SK-N-SH (cell line): ENCODE data around the gene KAT6B. TPM values are rescaled to one million over a fixed set of nuclear protein-coding genes. Genes with fewer than 3 reads are reported as not detected.
A peak's percentile ranks its signal among the peaks of the same experiment; 100 is the strongest.

ENCODE experiments used
- CTCF ChIA-PET: fragments of 300-600, 350-600 bp; formaldehyde crosslinking; extraction: SDS; loops from one replicate; lab custom pipeline; 2021; lab: Yijun Ruan, JAX
- POLR2A ChIA-PET: fragments of 350-600 bp; sonication (Branson Sonifier 250); formaldehyde crosslinking; extraction: SDS; loops from one replicate; lab custom pipeline; 2020; ENCODE audit warnings: antibody characterized with exemption, inconsistent platforms; lab: Yijun Ruan, JAX
- DNase-seq: peaks from one replicate; pipeline ENCODE4 v3.0.0; 2012
- H2AFZ ChIP-seq: fragments of 200-600 bp; sonication (generic); 2 replicates; pipeline ENCODE4 v1.8.1; 2016; ENCODE audit warnings: antibody characterized with exemption, mild to moderate bottlenecking, low read depth
- H3F3A ChIP-seq: fragments of 200-600 bp; sonication (generic); replicated peaks from 2 replicates; pipeline ENCODE3; 2016; ENCODE audit warnings: antibody characterized with exemption, mild to moderate bottlenecking; ENCODE audit not compliant: insufficient read depth
- H3K27ac ChIP-seq, 2 experiments: fragments of 200-500 bp in 1 of 2; fragments of 200-600 bp in 1 of 2; sonication (Bioruptor generic) in 1 of 2; sonication (generic), shearing (Covaris generic) in 1 of 2; 2 replicates each; pipeline versions ENCODE4 v1.5.1 to v1.6.1; 2014 to 2016; ENCODE audit warnings: low read depth in 2 of 2, inconsistent platforms in 1 of 2, low read length in 1 of 2, mild to moderate bottlenecking in 1 of 2, mixed read lengths in 1 of 2
- H3K27me3 ChIP-seq: fragments of 200-600 bp; sonication (generic), shearing (Covaris generic); 2 replicates; pipeline ENCODE4 v1.6.1; 2016; ENCODE audit warnings: mixed run types; ENCODE audit not compliant: insufficient read depth
- H3K36me3 ChIP-seq, 2 experiments: fragments of 200-500 bp in 1 of 2; fragments of 200-600 bp in 1 of 2; sonication (Bioruptor generic) in 1 of 2; sonication (generic) in 1 of 2; replicated peaks in 1 of 2; 2 replicates each; pipeline versions ENCODE3 to v1.5.1; 2014 to 2016; ENCODE audit warnings: low read length in 1 of 2, mild to moderate bottlenecking in 1 of 2; ENCODE audit not compliant: insufficient read depth in 2 of 2, control insufficient read depth in 1 of 2
- H3K4me1 ChIP-seq, 2 experiments: fragments of 200-500 bp in 1 of 2; fragments of 200-600 bp in 1 of 2; sonication (Bioruptor generic) in 1 of 2; sonication (generic), shearing (Covaris generic) in 1 of 2; 2 replicates each; pipeline versions ENCODE4 v1.5.1 to v1.6.1; 2014 to 2016; ENCODE audit warnings: low read depth in 1 of 2, low read length in 1 of 2, mixed run types in 1 of 2; ENCODE audit not compliant: insufficient read depth in 2 of 2, control insufficient read depth in 1 of 2
- H3K4me2 ChIP-seq: fragments of 200-600 bp; sonication (generic), shearing (Covaris generic); 2 replicates; pipeline ENCODE4 v1.6.1; 2017; ENCODE audit warnings: mixed run types
- H3K4me3 ChIP-seq, 2 experiments: fragments of 200-500 bp in 1 of 2; fragments of 200-600 bp in 1 of 2; sonication (Bioruptor generic) in 1 of 2; sonication (generic), shearing (Covaris generic) in 1 of 2; 2 replicates each; pipeline versions ENCODE4 v1.5.1 to v1.8.1; 2014 to 2016; ENCODE audit warnings: low read depth in 2 of 2, inconsistent platforms in 1 of 2, low read length in 1 of 2, mild to moderate bottlenecking in 1 of 2, mixed read lengths in 1 of 2, moderate library complexity in 1 of 2
- H3K79me2 ChIP-seq: fragments of 200-600 bp; sonication (generic); 2 replicates; pipeline ENCODE4 v1.8.1; 2017; ENCODE audit warnings: mild to moderate bottlenecking; ENCODE audit not compliant: insufficient read depth
- H3K9ac ChIP-seq: fragments of 200-600 bp; sonication (generic); 2 replicates; pipeline ENCODE4 v1.6.1; 2017; ENCODE audit warnings: mixed run types
- H3K9me2 ChIP-seq: fragments of 200-600 bp; sonication (generic); 2 replicates; pipeline ENCODE4 v1.6.1; 2017; ENCODE audit warnings: mixed run types
- H3K9me3 ChIP-seq: fragments of 200-600 bp; sonication (generic); 2 replicates; pipeline ENCODE4 v1.6.1; 2017; ENCODE audit warnings: mixed run types, mild to moderate bottlenecking, moderate library complexity
- H4K20me1 ChIP-seq: fragments of 200-600 bp; sonication (generic); 2 replicates; pipeline ENCODE4 v1.6.1; 2017; ENCODE audit warnings: mild to moderate bottlenecking, mixed run types; ENCODE audit not compliant: insufficient read depth
- EP300 ChIP-seq, 2 experiments: IDR thresholded peaks; 2 replicates each; pipeline versions ENCODE4 v1.4.0 to v1.6.1; 2012; ENCODE audit warnings: borderline replicate concordance in 1 of 2, low read depth in 1 of 2, low read length in 1 of 2
- EZH2phosphoT487 ChIP-seq: fragments of 200-600 bp; sonication (generic); IDR thresholded peaks from 2 replicates; pipeline ENCODE4 v1.6.1; 2017; ENCODE audit warnings: low read depth, mixed run types, mild to moderate bottlenecking, antibody characterized with exemption, moderate library complexity, borderline replicate concordance
- FOXJ3 ChIP-seq: sonication (generic); formaldehyde crosslinking; IDR thresholded peaks from 2 replicates; pipeline ENCODE4 v1.5.1; 2020; ENCODE audit warnings: mild to moderate bottlenecking, missing genetic modification reagents
- FOXM1 ChIP-seq: IDR thresholded peaks from 2 replicates; pipeline ENCODE4 v1.4.0; 2012; ENCODE audit warnings: low read depth, mild to moderate bottlenecking
- JUND ChIP-seq: IDR thresholded peaks from 2 replicates; pipeline ENCODE4 v1.4.0; 2012
- MAX ChIP-seq: IDR thresholded peaks from 2 replicates; pipeline ENCODE4 v1.4.0; 2012; ENCODE audit warnings: low read depth
- PBX3 ChIP-seq: IDR thresholded peaks from 2 replicates; pipeline ENCODE4; 2012
- POLR2AphosphoS5 ChIP-seq: IDR thresholded peaks from 2 replicates; pipeline ENCODE4 v1.6.1; 2012; ENCODE audit warnings: low read depth, low read length
- RAD21 ChIP-seq: IDR thresholded peaks from 2 replicates; pipeline ENCODE4 v1.6.1; 2012; ENCODE audit warnings: mild to moderate bottlenecking, low read length
- RCOR1 ChIP-seq: fragments of 150-350 bp; IDR thresholded peaks from 2 replicates; pipeline ENCODE4 v1.6.1; 2017; ENCODE audit warnings: antibody characterized with exemption, low read length
- RXRA ChIP-seq: IDR thresholded peaks from 2 replicates; pipeline ENCODE4 v1.4.0; 2012; ENCODE audit warnings: low read depth, mild to moderate bottlenecking, borderline replicate concordance
- SIN3A ChIP-seq: IDR thresholded peaks from 2 replicates; pipeline ENCODE4 v1.6.1; 2012; ENCODE audit warnings: low read depth, mild to moderate bottlenecking, low read length, moderate library complexity, borderline replicate concordance
- SMC3 ChIP-seq: IDR thresholded peaks from 2 replicates; pipeline ENCODE4 v1.6.1; 2012; ENCODE audit warnings: low read depth, low read length, improper control_type of control experiment
- TAF1 ChIP-seq: IDR thresholded peaks from 2 replicates; pipeline ENCODE4 v1.6.1; 2012; ENCODE audit warnings: low read depth, mild to moderate bottlenecking, low read length, moderate library complexity, borderline replicate concordance
- TCF12 ChIP-seq: IDR thresholded peaks from 2 replicates; pipeline ENCODE4 v1.4.0; 2012
- TEAD4 ChIP-seq: IDR thresholded peaks from 2 replicates; pipeline ENCODE4 v1.4.0; 2012; ENCODE audit warnings: mild to moderate bottlenecking, borderline replicate concordance; ENCODE audit not compliant: insufficient read depth
- USF1 ChIP-seq: IDR thresholded peaks from 2 replicates; pipeline ENCODE4 v1.4.0; 2012; ENCODE audit warnings: low read depth, borderline replicate concordance
- YY1 ChIP-seq: IDR thresholded peaks from 2 replicates; pipeline ENCODE4 v1.4.0; 2012; ENCODE audit warnings: low read depth, mild to moderate bottlenecking
- WGBS: methylation state at CpG from one replicate; pipeline ENCODE4 v1.1.6; 2017; ENCODE audit warnings: low lambda C conversion rate; 5-methylcytosine and 5-hydroxymethylcytosine counted together
- polyA plus RNA-seq, 3 experiments: library from polyadenylated mRNA; depleted of rRNA; stranded (reverse); fragments of >200 nt; gene quantifications; 2 replicates each; pipeline ENCODE4 v1.2.3, GENCODE V29; 2012
- TF ChIP-seq, protein P1 (sequence below): fragments of 150-350 bp; IDR thresholded peaks from 2 replicates; pipeline ENCODE4 v1.6.1; 2017; ENCODE audit warnings: antibody characterized with exemption, low read length, low read depth, borderline replicate concordance
- TF ChIP-seq, protein P2 (sequence below): fragments of 200-600 bp; sonication (generic); IDR thresholded peaks from 2 replicates; pipeline ENCODE4 v1.6.1; 2017; ENCODE audit warnings: antibody characterized with exemption, mild to moderate bottlenecking, moderate library complexity
- TF ChIP-seq, protein P3 (sequence below): IDR thresholded peaks from 2 replicates; pipeline ENCODE4 v1.6.1; 2012; ENCODE audit warnings: mild to moderate bottlenecking, low read depth, low read length, moderate library complexity
- TF ChIP-seq, protein P4 (sequence below): fragments of 150-350 bp; IDR thresholded peaks from 2 replicates; pipeline ENCODE4 v1.6.1; 2016; ENCODE audit warnings: mild to moderate bottlenecking, low read depth, low read length

The KAT6B gene
- polyA plus RNA-seq, 1 of the 3 experiments (the other 2 are of a cell fraction): 4.3 TPM

DNA sequence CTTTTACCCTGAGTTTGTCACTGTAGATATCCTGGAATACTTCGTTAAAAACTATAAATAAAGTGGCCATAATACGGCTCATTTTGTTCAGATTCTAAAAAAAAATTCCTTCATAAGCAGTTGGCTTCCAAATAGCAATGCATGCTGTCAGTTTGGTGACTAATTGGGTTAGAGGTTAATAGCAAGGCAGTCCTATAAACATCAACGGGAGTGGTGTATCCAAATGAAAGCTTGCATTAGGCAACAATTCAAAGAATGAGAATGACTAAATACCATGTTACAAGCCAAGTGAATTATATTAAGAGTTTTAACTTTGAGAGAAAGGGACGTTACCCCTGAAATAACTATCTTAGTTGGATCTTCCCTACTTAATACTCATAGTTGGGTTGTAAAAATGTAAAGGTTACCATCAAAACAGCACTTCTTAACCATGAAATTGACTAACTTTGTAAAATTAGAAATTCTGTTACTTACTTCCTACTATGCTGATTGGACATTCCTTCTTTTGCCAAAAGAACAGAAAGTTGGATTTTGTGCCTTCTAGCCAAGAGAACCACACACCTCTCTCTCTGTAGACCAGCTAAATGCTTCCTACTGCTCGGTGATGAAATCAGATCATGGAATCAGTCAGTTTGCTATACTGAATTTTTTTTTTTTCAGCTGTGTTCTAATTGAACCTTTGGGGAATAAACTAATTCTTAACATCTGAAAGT lies 98.0 kb downstream of the KAT6B start:
- H3K9ac ChIP-seq: peak overlapping the region; percentile 6; the same call in 1 of the 2 replicates
- H3K4me1 ChIP-seq: peaks cover 28 to 60% of the 10 kb centered on the region in 2 experiments
- WGBS: 22% methylated on average over 5 of the region's 5 CpGs
- ChIA-PET POLR2A (no interaction called here), CTCF (no interaction called here)
- no peaks in the 10 kb centered on the region for H3K27me3 ChIP-seq
- peaks cover 90% of the 10 kb centered on the region for H3K79me2 ChIP-seq
- DNase-seq: no peak
- no peaks in the 10 kb centered on the region; the same call in 1 of the 2 replicates for H3K9me3 ChIP-seq
- peaks cover 0 to 12% of the 10 kb centered on the region in 2 experiments for H3K36me3 ChIP-seq
- H4K20me1 ChIP-seq: peaks cover 7% of the 10 kb centered on the region; the same call in 1 of the 2 replicates
- no peaks in the 10 kb centered on the region for H3K9me2 ChIP-seq
- H3K4me3 ChIP-seq: no peak overlapping the region; a peak in 2 of 4 replicates
- H3K4me2 ChIP-seq: peak overlapping the region; percentile 52
- no peak overlapping the region for H2AFZ ChIP-seq
- peaks cover 38% of the 10 kb centered on the region for H3F3A ChIP-seq
- H3K27ac ChIP-seq: peak overlapping the region; percentile 75 to 83; a peak in 3 of 4 replicates
- TF ChIP-seq YY1: no peak
- TF ChIP-seq, protein P1, sequence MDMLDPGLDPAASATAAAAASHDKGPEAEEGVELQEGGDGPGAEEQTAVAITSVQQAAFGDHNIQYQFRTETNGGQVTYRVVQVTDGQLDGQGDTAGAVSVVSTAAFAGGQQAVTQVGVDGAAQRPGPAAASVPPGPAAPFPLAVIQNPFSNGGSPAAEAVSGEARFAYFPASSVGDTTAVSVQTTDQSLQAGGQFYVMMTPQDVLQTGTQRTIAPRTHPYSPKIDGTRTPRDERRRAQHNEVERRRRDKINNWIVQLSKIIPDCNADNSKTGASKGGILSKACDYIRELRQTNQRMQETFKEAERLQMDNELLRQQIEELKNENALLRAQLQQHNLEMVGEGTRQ: no peak
- TF ChIP-seq TEAD4: peak; percentile 86
- TF ChIP-seq TAF1: 0 out of 2 replicates have a peak, but pooled peaks have one; percentile 16
- no peak for TF ChIP-seq RCOR1
- TF ChIP-seq USF1: 0 out of 2 replicates have a peak, but pooled peaks have one; percentile 6
- peak; percentile 68 for TF ChIP-seq JUND
- TF ChIP-seq, protein P2, sequence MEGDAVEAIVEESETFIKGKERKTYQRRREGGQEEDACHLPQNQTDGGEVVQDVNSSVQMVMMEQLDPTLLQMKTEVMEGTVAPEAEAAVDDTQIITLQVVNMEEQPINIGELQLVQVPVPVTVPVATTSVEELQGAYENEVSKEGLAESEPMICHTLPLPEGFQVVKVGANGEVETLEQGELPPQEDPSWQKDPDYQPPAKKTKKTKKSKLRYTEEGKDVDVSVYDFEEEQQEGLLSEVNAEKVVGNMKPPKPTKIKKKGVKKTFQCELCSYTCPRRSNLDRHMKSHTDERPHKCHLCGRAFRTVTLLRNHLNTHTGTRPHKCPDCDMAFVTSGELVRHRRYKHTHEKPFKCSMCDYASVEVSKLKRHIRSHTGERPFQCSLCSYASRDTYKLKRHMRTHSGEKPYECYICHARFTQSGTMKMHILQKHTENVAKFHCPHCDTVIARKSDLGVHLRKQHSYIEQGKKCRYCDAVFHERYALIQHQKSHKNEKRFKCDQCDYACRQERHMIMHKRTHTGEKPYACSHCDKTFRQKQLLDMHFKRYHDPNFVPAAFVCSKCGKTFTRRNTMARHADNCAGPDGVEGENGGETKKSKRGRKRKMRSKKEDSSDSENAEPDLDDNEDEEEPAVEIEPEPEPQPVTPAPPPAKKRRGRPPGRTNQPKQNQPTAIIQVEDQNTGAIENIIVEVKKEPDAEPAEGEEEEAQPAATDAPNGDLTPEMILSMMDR: no peak
- TF ChIP-seq SIN3A: 0 out of 2 replicates have a peak, but pooled peaks have one; percentile 57
- TF ChIP-seq RXRA: peak; percentile 80
- TF ChIP-seq SMC3: no peak
- TF ChIP-seq PBX3: peak; percentile 77
- TF ChIP-seq EZH2phosphoT487: no peak
- no peak for TF ChIP-seq RAD21
- TF ChIP-seq, protein P3, sequence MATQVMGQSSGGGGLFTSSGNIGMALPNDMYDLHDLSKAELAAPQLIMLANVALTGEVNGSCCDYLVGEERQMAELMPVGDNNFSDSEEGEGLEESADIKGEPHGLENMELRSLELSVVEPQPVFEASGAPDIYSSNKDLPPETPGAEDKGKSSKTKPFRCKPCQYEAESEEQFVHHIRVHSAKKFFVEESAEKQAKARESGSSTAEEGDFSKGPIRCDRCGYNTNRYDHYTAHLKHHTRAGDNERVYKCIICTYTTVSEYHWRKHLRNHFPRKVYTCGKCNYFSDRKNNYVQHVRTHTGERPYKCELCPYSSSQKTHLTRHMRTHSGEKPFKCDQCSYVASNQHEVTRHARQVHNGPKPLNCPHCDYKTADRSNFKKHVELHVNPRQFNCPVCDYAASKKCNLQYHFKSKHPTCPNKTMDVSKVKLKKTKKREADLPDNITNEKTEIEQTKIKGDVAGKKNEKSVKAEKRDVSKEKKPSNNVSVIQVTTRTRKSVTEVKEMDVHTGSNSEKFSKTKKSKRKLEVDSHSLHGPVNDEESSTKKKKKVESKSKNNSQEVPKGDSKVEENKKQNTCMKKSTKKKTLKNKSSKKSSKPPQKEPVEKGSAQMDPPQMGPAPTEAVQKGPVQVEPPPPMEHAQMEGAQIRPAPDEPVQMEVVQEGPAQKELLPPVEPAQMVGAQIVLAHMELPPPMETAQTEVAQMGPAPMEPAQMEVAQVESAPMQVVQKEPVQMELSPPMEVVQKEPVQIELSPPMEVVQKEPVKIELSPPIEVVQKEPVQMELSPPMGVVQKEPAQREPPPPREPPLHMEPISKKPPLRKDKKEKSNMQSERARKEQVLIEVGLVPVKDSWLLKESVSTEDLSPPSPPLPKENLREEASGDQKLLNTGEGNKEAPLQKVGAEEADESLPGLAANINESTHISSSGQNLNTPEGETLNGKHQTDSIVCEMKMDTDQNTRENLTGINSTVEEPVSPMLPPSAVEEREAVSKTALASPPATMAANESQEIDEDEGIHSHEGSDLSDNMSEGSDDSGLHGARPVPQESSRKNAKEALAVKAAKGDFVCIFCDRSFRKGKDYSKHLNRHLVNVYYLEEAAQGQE: no peak
- TF ChIP-seq, protein P4, sequence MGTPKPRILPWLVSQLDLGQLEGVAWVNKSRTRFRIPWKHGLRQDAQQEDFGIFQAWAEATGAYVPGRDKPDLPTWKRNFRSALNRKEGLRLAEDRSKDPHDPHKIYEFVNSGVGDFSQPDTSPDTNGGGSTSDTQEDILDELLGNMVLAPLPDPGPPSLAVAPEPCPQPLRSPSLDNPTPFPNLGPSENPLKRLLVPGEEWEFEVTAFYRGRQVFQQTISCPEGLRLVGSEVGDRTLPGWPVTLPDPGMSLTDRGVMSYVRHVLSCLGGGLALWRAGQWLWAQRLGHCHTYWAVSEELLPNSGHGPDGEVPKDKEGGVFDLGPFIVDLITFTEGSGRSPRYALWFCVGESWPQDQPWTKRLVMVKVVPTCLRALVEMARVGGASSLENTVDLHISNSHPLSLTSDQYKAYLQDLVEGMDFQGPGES: no peak
- peak; percentile 40; the same call in 1 of the 2 replicates for TF ChIP-seq MAX
- TF ChIP-seq POLR2AphosphoS5: peak; percentile 66; the same call in 1 of the 2 replicates
- peak; percentile 62 for TF ChIP-seq TCF12
- TF ChIP-seq FOXJ3: no peak
- peak; percentile 27 to 74; a peak in 1 of 4 replicates for TF ChIP-seq EP300 (IDR thresholded peaks at IDR 0.05; ENCODE audit: borderline replicate concordance in 1 of 2, low read depth in 1 of 2, low read length in 1 of 2)
- TF ChIP-seq FOXM1: peak; percentile 77
